ENCODE data around the gene TBX5.

- TF ChIP-seq CTCF (IDR thresholded peaks at IDR 0.05) (no peak), EZH2 (IDR thresholded peaks at IDR 0.05; ENCODE audit: borderline replicate concordance, insufficient read depth, low read depth, low read length, poor library complexity, severe bottlenecking) (no peak)
Measured at GRCh38 chr12:114306646-114307045, 99.3 kb downstream of the TBX5 start.

All from B cell (primary cell).